Measurements from ENCODE around the gene ADAMTS17. TPM values are rescaled to one million over a fixed set of nuclear protein-coding genes. Genes with fewer than 3 reads are reported as not detected.

Gene ADAMTS17
- total RNA-seq, 1 experiment from 2014 or later = 4.2 TPM

GRCh38 chr15:100030586-100031229 is 311.1 kb downstream of the ADAMTS17 start:
- no peaks in the 10 kb centered on the region for H3K9me2 ChIP-seq (ENCODE audit: insufficient read depth)
- intact Hi-C loops (cut with micrococcal nuclease) = no loop called here
- H3K79me2 ChIP-seq (ENCODE audit: insufficient read depth, low read length) = no peaks in the 10 kb centered on the region
- no peaks in the 10 kb centered on the region for H3K27me3 ChIP-seq (ENCODE audit: insufficient read depth, low read length)
- ChIA-PET POLR2A (no interaction called here), CTCF (no interaction called here), RAD21 (ENCODE audit: low non-redundant PET in 1 of 2, low total read pairs in 2 of 2, uncharacterized antibody in 2 of 2, unreplicated experiment in 2 of 2) (no interaction called here)
- BruUV-seq (replicated peaks) = no TSS peak
- H3K36me3 ChIP-seq (ENCODE audit: control insufficient read depth in 1 of 2, insufficient read depth in 2 of 2, low read length in 2 of 2) = no peaks in the 10 kb centered on the region
- no peak overlapping the region for H3K9ac ChIP-seq (ENCODE audit: low read length)
- no peak for TF ChIP-seq JUND (IDR thresholded peaks at IDR 0.05)
- no peak for TF ChIP-seq SIN3A (IDR thresholded peaks at IDR 0.05; ENCODE audit: low read depth)
- ATAC-seq (no peak), DNase-seq (ENCODE audit: low read depth, low spot score) (no peak)
- no peak overlapping the region for H3K27ac ChIP-seq (ENCODE audit: low read depth, low read length)
- no peak overlapping the region for H3K4me2 ChIP-seq (ENCODE audit: low read length)
- H2AFZ ChIP-seq (ENCODE audit: low read depth, low read length, poor library complexity, severe bottlenecking) = no peak overlapping the region
- no peaks in the 10 kb centered on the region; a peak in 1 of 4 replicates for H3K4me1 ChIP-seq (ENCODE audit: control insufficient read depth in 1 of 2, insufficient read depth in 2 of 2, low read length in 2 of 2)
- H4K20me1 ChIP-seq (ENCODE audit: insufficient read depth) = no peaks in the 10 kb centered on the region
- H3K9me3 ChIP-seq (ENCODE audit: control insufficient read depth in 1 of 2, insufficient read depth in 1 of 2, low read depth in 1 of 2, low read length in 2 of 2) = peaks cover 3 to 15% of the 10 kb centered on the region in 2 experiments; a peak in 2 of 4 replicates
- no peak overlapping the region for H3K4me3 ChIP-seq (replicated peaks in 1 of 2; ENCODE audit: low read depth in 1 of 2, low read length in 2 of 2)

- Histone ChIP-seq H3K79me2 (ENCODE audit: insufficient read depth, low read length) (no peaks in the 10 kb centered on the region), H3K27ac (ENCODE audit: low read depth, low read length) (no peak overlapping the region), H3K4me2 (ENCODE audit: low read length) (no peak overlapping the region), H3K9ac (ENCODE audit: low read length) (no peak overlapping the region), H2AFZ (ENCODE audit: low read depth, low read length, poor library complexity, severe bottlenecking) (no peak overlapping the region), H3K4me3 (replicated peaks in 1 of 2; ENCODE audit: low read depth in 1 of 2, low read length in 2 of 2) (no peak overlapping the region), H3K9me2 (ENCODE audit: insufficient read depth) (no peaks in the 10 kb centered on the region), H3K36me3 (ENCODE audit: control insufficient read depth in 1 of 2, insufficient read depth in 2 of 2, low read length in 2 of 2) (no peaks in the 10 kb centered on the region), H3K27me3 (ENCODE audit: insufficient read depth, low read length) (no peaks in the 10 kb centered on the region), H3K9me3 (ENCODE audit: control insufficient read depth in 1 of 2, insufficient read depth in 1 of 2, low read depth in 1 of 2, low read length in 2 of 2) (peaks cover 3 to 15% of the 10 kb centered on the region in 2 experiments; a peak in 2 of 4 replicates), H4K20me1 (ENCODE audit: insufficient read depth) (no peaks in the 10 kb centered on the region), H3K4me1 (ENCODE audit: control insufficient read depth in 1 of 2, insufficient read depth in 2 of 2, low read length in 2 of 2) (no peaks in the 10 kb centered on the region; a peak in 1 of 4 replicates)
- ATAC-seq (no peak), DNase-seq (ENCODE audit: low read depth, low spot score) (no peak)
- ChIA-PET RAD21 (ENCODE audit: low non-redundant PET in 1 of 2, low total read pairs in 2 of 2, uncharacterized antibody in 2 of 2, unreplicated experiment in 2 of 2) (no interaction called here), CTCF (no interaction called here), POLR2A (no interaction called here)
- intact Hi-C loops (cut with micrococcal nuclease) = no loop called here
- BruUV-seq (replicated peaks) = no TSS peak
- TF ChIP-seq CBX3 (IDR thresholded peaks at IDR 0.05; ENCODE audit: low read depth) (no peak), SIN3A (IDR thresholded peaks at IDR 0.05; ENCODE audit: low read depth) (no peak), ELF1 (IDR thresholded peaks at IDR 0.05; ENCODE audit: borderline replicate concordance, low read depth) (no peak), ATF3 (IDR thresholded peaks at IDR 0.05) (no peak), ZNF274 (IDR thresholded peaks at IDR 0.05; ENCODE audit: low read depth, low read length) (no peak), JUND (IDR thresholded peaks at IDR 0.05) (no peak), TCF7L2 (IDR thresholded peaks at IDR 0.05; ENCODE audit: borderline replicate concordance, extremely low read depth, insufficient read depth, insufficient read length) (no peak), EZH2 (IDR thresholded peaks at IDR 0.05) (no peak), REST (IDR thresholded peaks at IDR 0.05; ENCODE audit: low read depth) (no peak), ZFX (IDR thresholded peaks at IDR 0.05) (no peak), POLR2A (IDR thresholded peaks at IDR 0.05; ENCODE audit: borderline replicate concordance, extremely low read depth, insufficient read depth, insufficient read length) (no peak), CTCF (IDR thresholded peaks at IDR 0.05 in 2 of 3, conservative IDR thresholded peaks at IDR 0.05 in 1 of 3; ENCODE audit: borderline replicate concordance in 1 of 3, insufficient read depth in 1 of 3, low read depth in 2 of 3, low read length in 2 of 3) (no peak), EGR1 (IDR thresholded peaks at IDR 0.05; ENCODE audit: low read depth) (no peak), MAX (IDR thresholded peaks at IDR 0.05) (no peak)
Observed at GRCh38 chr15:100029868-100030479, 311.8 kb downstream of the ADAMTS17 start.

Data from HCT116 (cell line).